ENCODE data around the gene SLN. TPM values are rescaled to one million over a fixed set of nuclear protein-coding genes. Genes with fewer than 3 reads are reported as not detected.

Gene SLN
- total and polyA plus RNA-seq, 2 donors (not counting 3 experiments of a cell fraction or from before 2014, with no cell fraction given): 0.25 TPM; not detected in 1

GRCh38 chr11:107683807-107684206 lies 28.0 kb downstream of the SLN start:
- no peak overlapping the region for H3K9ac ChIP-seq (replicated peaks; ENCODE audit: extremely low read depth, insufficient read depth, low read length)
- H3K4me2 ChIP-seq (ENCODE audit: insufficient read depth, low read length): no peak overlapping the region
- H3K4me1 ChIP-seq (ENCODE audit: control insufficient read depth, extremely low read depth, insufficient read depth, low read length): no peaks in the 10 kb centered on the region
- ChIA-PET POLR2A (no interaction called here), CTCF (interaction anchor here (0.9 to 11.5 kb wide), 4 partner anchors 8 to 85 kb away, joined by 3 to 177 read pairs (median 4); no protein-coding TSS in a partner anchor)
- no peaks in the 10 kb centered on the region for H3K27me3 ChIP-seq (ENCODE audit: control insufficient read depth in 2 of 2, insufficient read depth in 2 of 2, low read length in 2 of 2)
- H3K4me3 ChIP-seq (replicated peaks in 1 of 3; ENCODE audit: insufficient read depth in 1 of 3, low read depth in 1 of 3, low read length in 3 of 3): no peak overlapping the region
- H4K20me1 ChIP-seq (replicated peaks; ENCODE audit: control insufficient read depth, extremely low read depth, insufficient read depth, low read length): no peaks in the 10 kb centered on the region
- TF ChIP-seq CTCF (IDR thresholded peaks at IDR 0.05; ENCODE audit: extremely low read depth in 1 of 2, insufficient read depth in 1 of 2, low read depth in 1 of 2, low read length in 2 of 2) (peak; percentile 27 to 29), POLR2AphosphoS5 (IDR thresholded peaks at IDR 0.05; ENCODE audit: insufficient read depth, low read depth, low read length) (no peak)
- no peak for FAIRE-seq
- no TSS peak for BruUV-seq (replicated peaks)
- H3K36me3 ChIP-seq (ENCODE audit: control insufficient read depth in 2 of 2, extremely low read depth in 1 of 2, insufficient read depth in 2 of 2, low read length in 2 of 2): no peaks in the 10 kb centered on the region
- H3K9me1 ChIP-seq (replicated peaks; ENCODE audit: control insufficient read depth, extremely low read depth, insufficient read depth, low read length): no peaks in the 10 kb centered on the region
- H3K79me2 ChIP-seq (ENCODE audit: control insufficient read depth, insufficient read depth, low read length): no peaks in the 10 kb centered on the region
- intact Hi-C loops (cut with micrococcal nuclease) (no loop called here), dilution Hi-C loops (cut with MboI; ENCODE audit: extremely low pct_ligation_motif_present, low sequenced_read_pairs) (no loop called here)
- no peak overlapping the region for H3K27ac ChIP-seq (ENCODE audit: insufficient read depth, low read depth, low read length)
- DNase-seq (ENCODE audit: low read depth, low spot score): no peak
- H2AFZ ChIP-seq (ENCODE audit: low read depth, low read length): no peak overlapping the region
- H3K9me3 ChIP-seq (replicated peaks; ENCODE audit: control insufficient read depth, insufficient read depth, low read length): no peaks in the 10 kb centered on the region

GRCh38 chr11:107683061-107683460 lies 28.8 kb downstream of the SLN start:
- intact Hi-C loops (cut with micrococcal nuclease) (no loop called here), dilution Hi-C loops (cut with MboI; ENCODE audit: extremely low pct_ligation_motif_present, low sequenced_read_pairs) (no loop called here)
- DNase-seq (ENCODE audit: low read depth, low spot score) (no peak), FAIRE-seq (no peak)
- Histone ChIP-seq H3K4me1 (ENCODE audit: control insufficient read depth, extremely low read depth, insufficient read depth, low read length) (no peaks in the 10 kb centered on the region), H4K20me1 (replicated peaks; ENCODE audit: control insufficient read depth, extremely low read depth, insufficient read depth, low read length) (no peaks in the 10 kb centered on the region), H3K9me3 (replicated peaks; ENCODE audit: control insufficient read depth, insufficient read depth, low read length) (no peaks in the 10 kb centered on the region), H3K79me2 (ENCODE audit: control insufficient read depth, insufficient read depth, low read length) (no peaks in the 10 kb centered on the region), H3K27ac (ENCODE audit: insufficient read depth, low read depth, low read length) (no peak overlapping the region), H3K27me3 (ENCODE audit: control insufficient read depth in 2 of 2, insufficient read depth in 2 of 2, low read length in 2 of 2) (no peaks in the 10 kb centered on the region), H3K36me3 (ENCODE audit: control insufficient read depth in 2 of 2, extremely low read depth in 1 of 2, insufficient read depth in 2 of 2, low read length in 2 of 2) (no peaks in the 10 kb centered on the region), H2AFZ (ENCODE audit: low read depth, low read length) (no peak overlapping the region), H3K9ac (replicated peaks; ENCODE audit: extremely low read depth, insufficient read depth, low read length) (no peak overlapping the region), H3K4me3 (replicated peaks in 1 of 3; ENCODE audit: insufficient read depth in 1 of 3, low read depth in 1 of 3, low read length in 3 of 3) (no peak overlapping the region), H3K9me1 (replicated peaks; ENCODE audit: control insufficient read depth, extremely low read depth, insufficient read depth, low read length) (no peaks in the 10 kb centered on the region), H3K4me2 (ENCODE audit: insufficient read depth, low read length) (no peak overlapping the region)
- CTCF ChIA-PET: interaction anchor here (0.9 to 11.5 kb wide), 5 partner anchors 10 to 85 kb away, joined by 3 to 177 read pairs (median 4); no protein-coding TSS in a partner anchor
- TF ChIP-seq JUN (IDR thresholded peaks at IDR 0.05; ENCODE audit: borderline replicate concordance, insufficient read depth, insufficient read length, low read depth) (no peak), CTCF (IDR thresholded peaks at IDR 0.05; ENCODE audit: extremely low read depth in 1 of 2, insufficient read depth in 1 of 2, low read depth in 1 of 2, low read length in 2 of 2) (no peak), FOS (IDR thresholded peaks at IDR 0.05; ENCODE audit: borderline replicate concordance, insufficient read depth, low read length) (no peak), POLR2AphosphoS5 (IDR thresholded peaks at IDR 0.05; ENCODE audit: insufficient read depth, low read depth, low read length) (no peak), GATA2 (IDR thresholded peaks at IDR 0.05; ENCODE audit: insufficient read depth, insufficient read length, low read depth, low read length) (no peak), MAX (IDR thresholded peaks at IDR 0.05; ENCODE audit: insufficient read depth, insufficient read length) (no peak)
- POLR2A ChIA-PET: no interaction called here
- no TSS peak for BruUV-seq (replicated peaks)

Data from endothelial cell of umbilical vein (primary cell).